MM.1S (cell line): ENCODE data around the gene SUMO2.
"Not testable (repeated sequence)": the region's sequence is repeated elsewhere in the genome, so short reads cannot be mapped to it uniquely, and the experiment has no call there.

Source experiments
- DNase-seq: peaks from one replicate; pipeline ENCODE4 v3.0.0-alpha.2; 2015
- H2AFZ ChIP-seq: fragments of 300-600 bp; sonication (generic); 2 replicates; pipeline ENCODE4 v1.6.0; 2016; ENCODE audit warnings: antibody characterized with exemption, low read length
- H3F3A ChIP-seq: fragments of 300-600 bp; sonication (generic); 2 replicates; pipeline ENCODE4 v1.6.1; 2016; ENCODE audit warnings: mild to moderate bottlenecking, antibody characterized with exemption, low read length, moderate library complexity, mixed read lengths; ENCODE audit not compliant: insufficient read depth
- H3K27ac ChIP-seq: fragments of 300-600 bp; sonication (generic); 2 replicates; pipeline ENCODE4 v1.5.1; 2016; ENCODE audit warnings: mild to moderate bottlenecking, low read length
- H3K27me3 ChIP-seq: fragments of 300-600 bp; sonication (generic); replicated peaks from 2 replicates; pipeline ENCODE4 v1.6.0; 2016; ENCODE audit warnings: low read length; ENCODE audit not compliant: insufficient read depth
- H3K36me3 ChIP-seq: fragments of 300-600 bp; sonication (generic); replicated peaks from 2 replicates; pipeline ENCODE4 v1.6.1; 2016; ENCODE audit warnings: mild to moderate bottlenecking, low read length, mixed read lengths; ENCODE audit not compliant: insufficient read depth
- H3K4me1 ChIP-seq: fragments of 300-600 bp; sonication (generic); 2 replicates; pipeline ENCODE4 v1.6.1; 2016; ENCODE audit warnings: low read length, mixed read lengths
- H3K4me2 ChIP-seq: fragments of 300-600 bp; sonication (generic); 2 replicates; pipeline ENCODE4 v1.6.0; 2016; ENCODE audit warnings: low read depth, low read length
- H3K4me3 ChIP-seq: fragments of 300-600 bp; sonication (generic); 2 replicates; pipeline ENCODE4 v1.5.1; 2016; ENCODE audit warnings: low read length, mixed read lengths
- H3K79me2 ChIP-seq: fragments of 300-600 bp; sonication (generic); 2 replicates; pipeline ENCODE4 v1.6.1; 2016; ENCODE audit warnings: mixed run types, low read length, mixed read lengths
- H3K9ac ChIP-seq: fragments of 300-600 bp; sonication (generic); 2 replicates; pipeline ENCODE4 v1.6.1; 2016; ENCODE audit warnings: low read length, mixed read lengths
- H3K9me2 ChIP-seq: fragments of 300-600 bp; sonication (generic); replicated peaks from 2 replicates; pipeline ENCODE4 v1.6.1; 2016; ENCODE audit warnings: mild to moderate bottlenecking, low read length, mixed read lengths; ENCODE audit not compliant: insufficient read depth
- H3K9me3 ChIP-seq: fragments of 300-600 bp; sonication (generic); replicated peaks from 2 replicates; pipeline ENCODE4 v1.6.1; 2016; ENCODE audit warnings: mild to moderate bottlenecking, low read length, mixed read lengths; ENCODE audit not compliant: insufficient read depth
- H4K20me1 ChIP-seq: fragments of 300-600 bp; sonication (generic); 2 replicates; pipeline ENCODE4 v1.6.1; 2016; ENCODE audit warnings: mild to moderate bottlenecking, low read length, moderate library complexity, mixed read lengths; ENCODE audit not compliant: insufficient read depth
- EZH2 ChIP-seq: fragments of 300-600 bp; sonication (generic); optimal IDR thresholded peaks from 2 replicates; pipeline ENCODE3; 2017; ENCODE audit warnings: low read depth, mild to moderate bottlenecking, antibody characterized with exemption, low read length, mixed read lengths
- EZH2phosphoT487 ChIP-seq: fragments of 300-600 bp; sonication (generic); IDR thresholded peaks from 2 replicates; pipeline ENCODE4 v1.6.1; 2018; ENCODE audit warnings: antibody characterized with exemption, low read length
- TF ChIP-seq, protein P1 (sequence below): fragments of 300-600 bp; sonication (generic); IDR thresholded peaks from 2 replicates; pipeline ENCODE4 v1.5.1; 2016; ENCODE audit warnings: antibody characterized with exemption, low read length, mixed read lengths

SUMO2 gene

DNA sequence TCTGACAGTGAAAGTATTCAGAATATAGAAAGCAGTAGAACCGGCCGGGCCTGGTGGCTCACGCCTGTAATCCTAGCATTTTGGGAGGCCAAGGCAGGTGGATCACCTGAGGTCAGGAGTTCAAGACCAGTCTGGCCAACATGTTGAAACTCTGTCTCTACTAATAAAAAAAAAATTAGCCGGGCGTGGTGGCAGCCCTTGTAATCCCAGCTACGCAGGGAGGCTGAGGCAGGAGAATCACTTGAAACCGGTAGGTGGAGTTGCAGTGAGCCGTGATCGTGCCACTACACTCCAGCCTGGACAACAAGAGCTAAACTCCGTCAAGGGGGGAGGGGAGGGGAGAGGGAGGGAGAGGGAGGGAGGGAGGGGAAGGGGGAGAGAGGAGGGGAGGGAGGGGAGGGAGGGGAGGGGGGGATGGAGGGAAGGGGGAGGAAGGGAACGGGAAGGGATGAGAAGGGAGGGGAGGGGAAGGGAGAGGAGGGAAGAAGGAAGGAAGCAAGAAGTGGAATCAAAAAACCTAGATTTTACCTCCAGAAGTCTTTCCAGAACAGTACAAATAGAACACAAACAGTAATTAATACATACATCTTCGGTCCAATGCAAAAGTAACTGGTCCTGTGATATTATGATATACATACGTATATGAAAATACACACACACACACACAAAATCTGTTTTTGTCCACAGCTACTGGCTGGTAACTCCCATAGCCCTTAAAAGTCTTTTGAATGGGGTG lies 40.4 kb downstream of the SUMO2 start:
- no peaks in the 10 kb centered on the region for H3K27me3 ChIP-seq
- H3K4me1 ChIP-seq: no peaks in the 10 kb centered on the region; the same call in 1 of the 2 replicates
- TF ChIP-seq EZH2: no peak
- TF ChIP-seq, protein P1, sequence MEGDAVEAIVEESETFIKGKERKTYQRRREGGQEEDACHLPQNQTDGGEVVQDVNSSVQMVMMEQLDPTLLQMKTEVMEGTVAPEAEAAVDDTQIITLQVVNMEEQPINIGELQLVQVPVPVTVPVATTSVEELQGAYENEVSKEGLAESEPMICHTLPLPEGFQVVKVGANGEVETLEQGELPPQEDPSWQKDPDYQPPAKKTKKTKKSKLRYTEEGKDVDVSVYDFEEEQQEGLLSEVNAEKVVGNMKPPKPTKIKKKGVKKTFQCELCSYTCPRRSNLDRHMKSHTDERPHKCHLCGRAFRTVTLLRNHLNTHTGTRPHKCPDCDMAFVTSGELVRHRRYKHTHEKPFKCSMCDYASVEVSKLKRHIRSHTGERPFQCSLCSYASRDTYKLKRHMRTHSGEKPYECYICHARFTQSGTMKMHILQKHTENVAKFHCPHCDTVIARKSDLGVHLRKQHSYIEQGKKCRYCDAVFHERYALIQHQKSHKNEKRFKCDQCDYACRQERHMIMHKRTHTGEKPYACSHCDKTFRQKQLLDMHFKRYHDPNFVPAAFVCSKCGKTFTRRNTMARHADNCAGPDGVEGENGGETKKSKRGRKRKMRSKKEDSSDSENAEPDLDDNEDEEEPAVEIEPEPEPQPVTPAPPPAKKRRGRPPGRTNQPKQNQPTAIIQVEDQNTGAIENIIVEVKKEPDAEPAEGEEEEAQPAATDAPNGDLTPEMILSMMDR: no peak
- TF ChIP-seq EZH2phosphoT487: no peak
- no peak overlapping the region for H2AFZ ChIP-seq
- peaks cover 10% of the 10 kb centered on the region for H3K36me3 ChIP-seq
- H3K4me2 ChIP-seq: no peak overlapping the region
- DNase-seq: no peak
- 0 out of 2 replicates have a peak, but pooled peaks cover 3% of the 10 kb centered on the region for H3K79me2 ChIP-seq
- H4K20me1 ChIP-seq: no peaks in the 10 kb centered on the region
- H3F3A ChIP-seq: no peaks in the 10 kb centered on the region
- no peak overlapping the region for H3K4me3 ChIP-seq
- H3K9me2 ChIP-seq: no peaks in the 10 kb centered on the region
- H3K27ac ChIP-seq: no peak overlapping the region
- no peaks in the 10 kb centered on the region for H3K9me3 ChIP-seq
- no peak overlapping the region for H3K9ac ChIP-seq

DNA sequence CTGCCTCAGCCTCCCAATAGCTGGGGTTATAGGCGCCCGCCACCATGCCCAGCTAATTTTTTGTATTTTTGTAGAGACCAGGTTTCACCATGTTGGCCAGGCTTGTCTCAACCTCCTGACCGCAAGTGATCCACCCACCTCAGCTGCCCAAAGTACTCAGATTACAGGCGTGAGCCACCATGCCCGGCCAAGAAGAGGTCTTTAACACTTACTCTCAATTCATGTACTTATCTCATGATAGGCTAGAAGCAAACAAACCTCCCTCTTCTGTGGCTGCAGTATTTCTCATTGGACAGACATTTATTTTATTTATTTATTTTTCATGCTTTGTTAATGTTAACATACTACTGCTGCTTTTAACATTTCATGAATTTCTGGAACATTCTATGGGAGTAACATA lies 44.2 kb downstream of the SUMO2 start:
- H3K4me1 ChIP-seq: no peaks in the 10 kb centered on the region; the same call in 1 of the 2 replicates
- H3K9ac ChIP-seq: no peak overlapping the region
- no peak overlapping the region for H2AFZ ChIP-seq
- no peaks in the 10 kb centered on the region for H3K9me3 ChIP-seq
- no peaks in the 10 kb centered on the region for H3K27me3 ChIP-seq
- no peak overlapping the region for H3K4me3 ChIP-seq
- no peaks in the 10 kb centered on the region for H3K79me2 ChIP-seq
- H4K20me1 ChIP-seq: no peaks in the 10 kb centered on the region
- no peak for TF ChIP-seq EZH2
- no peak overlapping the region for H3K27ac ChIP-seq
- H3K9me2 ChIP-seq: no peaks in the 10 kb centered on the region
- DNase-seq: no peak
- H3K4me2 ChIP-seq: no peak overlapping the region
- peaks cover 6% of the 10 kb centered on the region; the same call in 1 of the 2 replicates for H3F3A ChIP-seq
- no peaks in the 10 kb centered on the region; the same call in 1 of the 2 replicates for H3K36me3 ChIP-seq

DNA sequence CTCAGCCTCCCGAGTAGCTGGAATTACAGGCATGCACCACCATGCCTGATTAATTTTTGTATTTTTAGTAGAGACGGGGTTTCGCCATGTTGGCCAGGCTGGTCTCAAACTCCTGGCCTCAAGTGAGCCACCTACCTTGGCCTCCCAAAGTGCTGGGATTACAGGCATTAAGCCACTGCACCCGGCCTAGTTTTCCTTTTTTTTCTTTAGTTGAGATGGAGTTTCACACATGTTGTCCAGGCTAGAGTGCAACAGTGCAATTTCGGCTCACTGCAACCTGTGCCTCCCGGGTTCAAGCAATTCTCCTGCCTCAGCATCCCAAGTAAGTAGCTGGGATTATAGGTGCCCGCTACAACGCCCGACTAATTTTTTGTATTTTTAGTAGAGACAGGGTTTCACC lies 45.0 kb downstream of the SUMO2 start:
- H4K20me1 ChIP-seq, H3K4me1 ChIP-seq, H3K4me3 ChIP-seq, H3F3A ChIP-seq, H3K36me3 ChIP-seq, H3K27ac ChIP-seq, H3K9me3 ChIP-seq, H3K27me3 ChIP-seq, DNase-seq, H2AFZ ChIP-seq, H3K79me2 ChIP-seq, H3K9me2 ChIP-seq, H3K4me2 ChIP-seq, H3K9ac ChIP-seq: not testable (repeated sequence)

- DNase-seq: no peak
- Histone ChIP-seq H3K4me3 (no peak overlapping the region), H3K4me1 (no peaks in the 10 kb centered on the region; the same call in 1 of the 2 replicates), H3K36me3 (no peaks in the 10 kb centered on the region; the same call in 1 of the 2 replicates), H2AFZ (no peak overlapping the region), H4K20me1 (no peaks in the 10 kb centered on the region), H3K27ac (no peak overlapping the region), H3K27me3 (no peaks in the 10 kb centered on the region), H3K79me2 (no peaks in the 10 kb centered on the region), H3K4me2 (no peak overlapping the region), H3K9me3 (no peaks in the 10 kb centered on the region), H3K9ac (no peak overlapping the region), H3F3A (peaks cover 6% of the 10 kb centered on the region; the same call in 1 of the 2 replicates), H3K9me2 (no peaks in the 10 kb centered on the region)
- TF ChIP-seq EZH2: no peak
- no peak for TF ChIP-seq EZH2phosphoT487
- TF ChIP-seq, protein P1: no peak
Measured at GRCh38 chr17:75135946-75136345, 46.8 kb downstream of the SUMO2 start.
